ENCODE data around the gene TMC3.

DNA sequence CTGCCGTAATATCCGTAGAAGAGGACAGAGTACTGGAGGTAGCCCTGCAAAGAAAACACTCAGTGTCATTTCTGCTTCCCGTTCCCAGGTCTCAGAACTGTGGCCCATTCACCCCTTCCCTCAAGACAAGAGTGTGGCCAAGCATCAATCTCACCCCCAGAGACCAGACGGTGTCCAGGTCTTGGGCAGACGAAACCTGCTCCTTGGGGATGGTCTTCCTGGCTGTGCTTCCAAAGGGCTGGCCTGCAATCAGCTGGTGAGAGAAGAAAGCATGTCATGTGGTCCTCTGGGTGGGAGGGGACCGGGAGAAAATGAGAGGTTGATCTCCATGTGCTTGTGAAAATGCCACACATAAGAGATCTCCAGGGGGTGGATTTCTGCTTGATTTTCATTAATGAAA is 15.8 kb downstream of the TMC3 start:
- no peak for TF ChIP-seq CTCF (IDR thresholded peaks at IDR 0.05)
- no peak for TF ChIP-seq ESRRA (IDR thresholded peaks at IDR 0.05; ENCODE audit: borderline replicate concordance, low read length)
- no peak for TF ChIP-seq GATA3 (IDR thresholded peaks at IDR 0.05; ENCODE audit: borderline replicate concordance)
- TF ChIP-seq POLR2A (IDR thresholded peaks at IDR 0.05; ENCODE audit: low read length): no peak
- TF ChIP-seq, protein P1, sequence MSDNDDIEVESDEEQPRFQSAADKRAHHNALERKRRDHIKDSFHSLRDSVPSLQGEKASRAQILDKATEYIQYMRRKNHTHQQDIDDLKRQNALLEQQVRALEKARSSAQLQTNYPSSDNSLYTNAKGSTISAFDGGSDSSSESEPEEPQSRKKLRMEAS (IDR thresholded peaks at IDR 0.05): no peak
- TF ChIP-seq MAZ (IDR thresholded peaks at IDR 0.05; ENCODE audit: borderline replicate concordance, low read depth, low read length): no peak
- TF ChIP-seq ELK1 (IDR thresholded peaks at IDR 0.05; ENCODE audit: low read depth, low read length): no peak
- TF ChIP-seq EHMT2 (IDR thresholded peaks at IDR 0.05; ENCODE audit: low read depth): no peak
